SKM-1 (cell line): ENCODE data around the gene PSKH1.
"Not testable (repeated sequence)": the region's sequence is repeated elsewhere in the genome, so short reads cannot be mapped to it uniquely, and the experiment has no call there.

Experiments
- DNase-seq: peaks from one replicate; lab custom pipeline; 2025; ENCODE audit not compliant: unreplicated experiment; lab: John Stamatoyannopoulos, UW

Gene PSKH1

GRCh38 chr16:67892899-67893742 is at the start of gene PSKH1:
Gene PSKH1 (plus strand): TSS chr16:67893254. CDS start chr16:67908750, 15,496 bp downstream.
- DNase-seq, result peak; percentile 97

- no peak for DNase-seq
Measured at GRCh38 chr16:67843343-67843765, 49.7 kb upstream of the PSKH1 start.

- DNase-seq, result no peak
Measured at GRCh38 chr16:67844497-67844896, 48.6 kb upstream of the PSKH1 start.

GRCh38 chr16:67845291-67846062 is 47.6 kb upstream of the PSKH1 start:
- DNase-seq, result no peak

- DNase-seq, result no peak
Measured at GRCh38 chr16:67846063-67846319, 47.1 kb upstream of the PSKH1 start.

GRCh38 chr16:67846320-67847063 is 46.6 kb upstream of the PSKH1 start, which contains the start of gene NUTF2:
Gene NUTF2 (plus strand): TSS chr16:67846933. CDS start chr16:67865131, 18,198 bp downstream.
- DNase-seq, result peak; percentile 94

GRCh38 chr16:67847064-67847861 is 45.8 kb upstream of the PSKH1 start, which contains the start of gene CENPT:
Gene CENPT (minus strand): TSS chr16:67847693. CDS start chr16:67833859, 13,834 bp downstream.
- no peak for DNase-seq

GRCh38 chr16:67848118-67848517 is 44.9 kb upstream of the PSKH1 start:
- no peak for DNase-seq

GRCh38 chr16:67853670-67854069 is 39.4 kb upstream of the PSKH1 start:
- DNase-seq, result no peak

GRCh38 chr16:67855789-67856188 is 37.3 kb upstream of the PSKH1 start:
- no peak for DNase-seq

GRCh38 chr16:67856927-67857546 is 36.0 kb upstream of the PSKH1 start:
- no peak for DNase-seq

- no peak for DNase-seq
Measured at GRCh38 chr16:67857547-67858233, 35.4 kb upstream of the PSKH1 start.

- no peak for DNase-seq
Measured at GRCh38 chr16:67858500-67858899, 34.6 kb upstream of the PSKH1 start.

GRCh38 chr16:67860589-67861398 is 32.3 kb upstream of the PSKH1 start:
- no peak for DNase-seq

- no peak for DNase-seq
Measured at GRCh38 chr16:67861877-67862276, 31.2 kb upstream of the PSKH1 start.

GRCh38 chr16:67862623-67863583 is 30.2 kb upstream of the PSKH1 start:
- no peak for DNase-seq

GRCh38 chr16:67864044-67864443 is 29.0 kb upstream of the PSKH1 start:
- DNase-seq, result not testable (repeated sequence)

- DNase-seq, result no peak
Measured at GRCh38 chr16:67864594-67864993, 28.5 kb upstream of the PSKH1 start.
